ENCODE measurements around the gene SPDYE17.
"Not testable (repeated sequence)": the region's sequence is repeated elsewhere in the genome, so short reads cannot be mapped to it uniquely, and the experiment has no call there.

DNA sequence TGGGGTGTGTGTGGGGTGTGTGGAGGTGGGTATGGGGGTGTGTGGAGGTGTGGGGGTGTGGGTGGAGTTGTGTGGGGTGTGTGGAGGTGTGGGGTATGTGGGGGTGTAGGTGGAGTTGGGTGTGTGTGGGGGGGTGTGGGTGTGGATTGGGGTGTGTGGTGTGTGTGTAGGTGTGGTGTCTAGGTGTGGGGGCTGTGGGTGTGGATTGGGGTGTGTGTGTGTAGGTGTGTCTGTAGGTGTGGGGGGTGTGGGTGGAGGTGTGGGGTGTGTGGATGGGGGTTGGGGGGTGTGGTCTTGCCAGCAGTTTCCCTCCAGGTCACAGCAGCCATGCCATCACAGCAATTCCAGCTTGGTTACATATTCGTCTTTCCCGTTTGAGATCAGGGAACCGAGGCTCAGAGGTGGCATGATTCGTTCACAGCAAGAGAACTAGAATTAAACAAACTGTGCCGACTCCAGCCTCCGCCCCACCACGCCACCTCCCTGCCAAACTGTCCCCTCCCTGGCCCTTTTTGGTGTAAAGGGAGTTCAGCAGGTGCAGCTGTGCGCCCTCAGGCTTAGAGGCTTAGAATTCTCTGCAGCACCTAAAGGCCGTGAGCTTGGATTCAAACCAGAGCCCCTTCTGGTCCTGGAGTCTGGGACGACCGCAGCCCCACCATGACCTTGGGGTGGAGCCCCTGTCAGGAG lies 33.3 kb downstream of the SPDYE17 start:
- TF ChIP-seq CTCF, POLR2A (IDR thresholded peaks at IDR 0.05): not testable (repeated sequence)

Data from esophagus squamous epithelium (tissue), 4 donors.